Neuronal stem cell (in vitro differentiated cells): ENCODE data around the gene LONRF2.

Source experiments
- DNase-seq: peaks from one replicate; pipeline ENCODE4 v3.0.0-alpha.2; 2013; ENCODE audit warnings: low spot score
- H2AFZ ChIP-seq: one replicate; pipeline ENCODE4 v1.6.1; 2013; ENCODE audit warnings: mild to moderate bottlenecking, low read length, inconsistent platforms
- H2AK5ac ChIP-seq: 2 replicates; pipeline ENCODE4 v1.6.1; 2013; ENCODE audit warnings: low read depth, mild to moderate bottlenecking, inconsistent platforms, low read length, moderate library complexity, mixed read lengths
- H2BK120ac ChIP-seq: 2 replicates; pipeline ENCODE4 v1.6.1; 2013; ENCODE audit warnings: low read depth, mild to moderate bottlenecking, inconsistent platforms, low read length, moderate library complexity, mixed read lengths
- H2BK12ac ChIP-seq: one replicate; pipeline ENCODE4 v1.6.1; 2013; ENCODE audit warnings: low read length, inconsistent platforms
- H2BK15ac ChIP-seq: 2 replicates; pipeline ENCODE4 v1.6.1; 2013; ENCODE audit warnings: mild to moderate bottlenecking, low read length, inconsistent platforms, mixed read lengths
- H2BK5ac ChIP-seq: one replicate; pipeline ENCODE4 v1.6.1; 2013; ENCODE audit warnings: inconsistent platforms, mild to moderate bottlenecking, low read length, moderate library complexity
- H3K14ac ChIP-seq: one replicate; pipeline ENCODE4 v1.6.1; 2013; ENCODE audit warnings: low read length, inconsistent platforms
- H3K18ac ChIP-seq: 2 replicates; pipeline ENCODE4 v1.6.1; 2013; ENCODE audit warnings: low read length, inconsistent platforms
- H3K23ac ChIP-seq: 2 replicates; pipeline ENCODE4 v1.6.1; 2013; ENCODE audit warnings: low read depth, mild to moderate bottlenecking, mixed read lengths, low read length, inconsistent platforms; ENCODE audit not compliant: poor library complexity
- H3K27ac ChIP-seq: replicated peaks from 3 replicates; pipeline ENCODE4 v1.5.1; 2013; ENCODE audit warnings: low read length, inconsistent platforms
- H3K27me3 ChIP-seq, 3 experiments: 2 replicates each; pipeline ENCODE4 v1.6.1; 2013; ENCODE audit warnings: low read length in 3 of 3, mild to moderate bottlenecking in 2 of 3, inconsistent platforms in 1 of 3, low read depth in 1 of 3, mixed read lengths in 1 of 3, moderate library complexity in 1 of 3; ENCODE audit not compliant: control insufficient read depth in 3 of 3, insufficient read depth in 3 of 3
- H3K36me3 ChIP-seq, 2 donors: replicated peaks in 1 of 2; 2 replicates each; pipeline ENCODE4 v1.6.1; 2013; ENCODE audit warnings: low read length in 2 of 2; ENCODE audit not compliant: control insufficient read depth in 2 of 2, insufficient read depth in 2 of 2
- H3K4ac ChIP-seq: 2 replicates; pipeline ENCODE4 v1.6.1; 2013; ENCODE audit warnings: inconsistent platforms, mild to moderate bottlenecking, low read length, moderate library complexity
- H3K4me1 ChIP-seq, 2 donors: 1 replicate in 1 of 2; 2 replicates in 1 of 2; pipeline ENCODE4 v1.6.1; 2013; ENCODE audit warnings: low read length in 2 of 2, low read depth in 1 of 2; ENCODE audit not compliant: control insufficient read depth in 2 of 2, insufficient read depth in 1 of 2
- H3K4me2 ChIP-seq: one replicate; pipeline ENCODE4 v1.6.1; 2013; ENCODE audit warnings: mild to moderate bottlenecking, low read length, inconsistent platforms; ENCODE audit not compliant: insufficient read depth, poor library complexity, severe bottlenecking
- H3K4me3 ChIP-seq, 2 donors: 2 replicates each; pipeline ENCODE4 v1.5.1; 2013; ENCODE audit warnings: low read length in 2 of 2, mild to moderate bottlenecking in 2 of 2, inconsistent platforms in 1 of 2, moderate library complexity in 1 of 2
- H3K79me1 ChIP-seq: one replicate; pipeline ENCODE4 v1.6.1; 2013; ENCODE audit warnings: low read depth, mild to moderate bottlenecking, inconsistent platforms, low read length, moderate library complexity
- H3K9ac ChIP-seq: one replicate; pipeline ENCODE4 v1.6.1; 2013; ENCODE audit warnings: mild to moderate bottlenecking, low read depth, low read length, inconsistent platforms; ENCODE audit not compliant: poor library complexity
- H3K9me3 ChIP-seq, 2 donors: replicated peaks in 1 of 2; 2 replicates each; pipeline versions ENCODE3 to v1.6.1; 2013; ENCODE audit warnings: low read length in 2 of 2, mild to moderate bottlenecking in 2 of 2, inconsistent platforms in 1 of 2, low read depth in 1 of 2, mixed read lengths in 1 of 2, moderate library complexity in 1 of 2; ENCODE audit not compliant: control insufficient read depth in 2 of 2, insufficient read depth in 1 of 2
- H4K8ac ChIP-seq: one replicate; pipeline ENCODE4 v1.6.1; 2013; ENCODE audit warnings: low read depth, mild to moderate bottlenecking, inconsistent platforms, low read length, moderate library complexity
- H4K91ac ChIP-seq: one replicate; pipeline ENCODE4 v1.6.1; 2013; ENCODE audit warnings: low read length, low read depth, mild to moderate bottlenecking, inconsistent platforms; ENCODE audit not compliant: poor library complexity
- WGBS, 2 donors: extraction: QIAGEN DNeasy Blood & Tissue Kit; methylation state at CpG; one replicate each; pipeline ENCODE4 v1.1.7; 2013; ENCODE audit warnings: missing lambda C conversion rate in 2 of 2, mixed read lengths in 1 of 2; ENCODE audit not compliant: insufficient read length in 2 of 2, insufficient replicate concordance in 1 of 2; ENCODE audit errors: extremely low coverage in 2 of 2; 5-methylcytosine and 5-hydroxymethylcytosine counted together

LONRF2 gene

GRCh38 chr2:100317634-100318033 lies 4.7 kb downstream of the LONRF2 start:
- H3K4me3 ChIP-seq: no peak overlapping the region
- H4K91ac ChIP-seq: no peak overlapping the region
- H2AK5ac ChIP-seq: no peak overlapping the region
- H3K4ac ChIP-seq: no peak overlapping the region
- peaks cover 5 to 22% (median 5%) of the 10 kb centered on the region in 3 experiments for H3K27me3 ChIP-seq
- H3K23ac ChIP-seq: no peak overlapping the region
- H3K9me3 ChIP-seq: peaks cover 2 to 22% of the 10 kb centered on the region in 2 donors
- no peak overlapping the region for H3K9ac ChIP-seq
- H2BK5ac ChIP-seq: no peak overlapping the region
- no peaks in the 10 kb centered on the region for H3K79me1 ChIP-seq
- H3K4me2 ChIP-seq: no peak overlapping the region
- no peak overlapping the region for H2BK15ac ChIP-seq
- no peak overlapping the region for H3K27ac ChIP-seq
- H3K36me3 ChIP-seq: no peaks in the 10 kb centered on the region
- no peak overlapping the region for H2BK12ac ChIP-seq
- no peak for DNase-seq
- H2AFZ ChIP-seq: no peak overlapping the region
- H3K18ac ChIP-seq: no peak overlapping the region
- H3K4me1 ChIP-seq: peaks cover 2 to 11% of the 10 kb centered on the region in 2 donors
- no peak overlapping the region for H4K8ac ChIP-seq
- no peak overlapping the region for H3K14ac ChIP-seq
- H2BK120ac ChIP-seq: no peak overlapping the region
- WGBS, 2 donors: no CpG with 5 or more reads among the region's 1 CpG

GRCh38 chr2:100309973-100310719 lies 12.2 kb downstream of the LONRF2 start:
- Histone ChIP-seq H2BK5ac (no peak overlapping the region), H3K4me1 (no peaks in the 10 kb centered on the region), H3K9ac (no peak overlapping the region), H3K14ac (no peak overlapping the region), H3K4me3 (no peak overlapping the region), H2BK15ac (no peak overlapping the region), H3K36me3 (peaks cover 0 to 24% of the 10 kb centered on the region in 2 donors), H2BK12ac (no peak overlapping the region), H4K8ac (no peak overlapping the region), H2BK120ac (no peak overlapping the region), H3K79me1 (no peaks in the 10 kb centered on the region), H3K23ac (no peak overlapping the region), H3K9me3 (no peaks in the 10 kb centered on the region), H3K27me3 (no peaks in the 10 kb centered on the region), H2AFZ (no peak overlapping the region), H3K4me2 (no peak overlapping the region), H2AK5ac (no peak overlapping the region), H3K4ac (no peak overlapping the region), H3K27ac (no peak overlapping the region), H4K91ac (no peak overlapping the region), H3K18ac (no peak overlapping the region)
- no peak for DNase-seq
- no CpG with 5 or more reads among the region's 4 CpGs for WGBS, 2 donors

GRCh38 chr2:100309311-100309710 lies 13.0 kb downstream of the LONRF2 start:
- Histone ChIP-seq H2AK5ac (no peak overlapping the region), H4K8ac (no peak overlapping the region), H3K4me3 (no peak overlapping the region), H3K27ac (no peak overlapping the region), H3K36me3 (peaks cover 0 to 24% of the 10 kb centered on the region in 2 donors), H2BK15ac (no peak overlapping the region), H2AFZ (no peak overlapping the region), H3K4me2 (no peak overlapping the region), H3K27me3 (no peaks in the 10 kb centered on the region), H3K9me3 (no peaks in the 10 kb centered on the region), H2BK5ac (no peak overlapping the region), H2BK12ac (no peak overlapping the region), H3K4me1 (no peaks in the 10 kb centered on the region), H3K18ac (no peak overlapping the region), H4K91ac (no peak overlapping the region), H3K4ac (no peak overlapping the region), H3K9ac (no peak overlapping the region), H3K23ac (no peak overlapping the region), H2BK120ac (no peak overlapping the region), H3K14ac (no peak overlapping the region), H3K79me1 (no peaks in the 10 kb centered on the region)
- no peak for DNase-seq
- no CpG with 5 or more reads among the region's 3 CpGs for WGBS, 2 donors

- no peak overlapping the region for H3K14ac ChIP-seq
- no peak overlapping the region for H3K23ac ChIP-seq
- no peak overlapping the region for H2BK12ac ChIP-seq
- no peaks in the 10 kb centered on the region for H3K4me1 ChIP-seq
- H3K9me3 ChIP-seq: peaks cover 0 to 4% of the 10 kb centered on the region in 2 donors
- no peak overlapping the region for H3K9ac ChIP-seq
- H3K36me3 ChIP-seq: peaks cover 0 to 39% of the 10 kb centered on the region in 2 donors
- no peak overlapping the region for H3K27ac ChIP-seq
- no peak overlapping the region for H3K4me3 ChIP-seq
- WGBS, 2 donors: no CpG with 5 or more reads among the region's 1 CpG
- H2BK5ac ChIP-seq: no peak overlapping the region
- no peak overlapping the region for H3K18ac ChIP-seq
- H2AK5ac ChIP-seq: no peak overlapping the region
- DNase-seq: no peak
- H2BK15ac ChIP-seq: no peak overlapping the region
- H3K27me3 ChIP-seq: no peaks in the 10 kb centered on the region
- H4K8ac ChIP-seq: no peak overlapping the region
- no peaks in the 10 kb centered on the region for H3K79me1 ChIP-seq
- H2AFZ ChIP-seq: no peak overlapping the region
- H4K91ac ChIP-seq: no peak overlapping the region
- no peak overlapping the region for H2BK120ac ChIP-seq
- H3K4ac ChIP-seq: no peak overlapping the region
- H3K4me2 ChIP-seq: no peak overlapping the region
Observed at GRCh38 chr2:100303744-100304143, 18.6 kb downstream of the LONRF2 start.
